IMR-90 (cell line): ENCODE data around the gene HTT-AS. TPM values are rescaled to one million over a fixed set of nuclear protein-coding genes. Genes with fewer than 3 reads are reported as not detected.

Experiments used
- ATAC-seq: fragments of 200-7000 bp; cut with Tn5 transposase; 2 replicates; pipeline ENCODE4 v1.9.1; 2020; ENCODE audit warnings: low read depth, mild to moderate bottlenecking, moderate library complexity
- BruUV-seq: library from RNA; stranded (reverse); fragments of 400-500 nt; replicated peaks from 2 replicates; lab custom pipeline; 2021; lab: Mats Ljungman, UMichigan
- CTCF ChIA-PET: fragments of 300-600 bp; formaldehyde crosslinking; extraction: SDS; loops from one replicate; lab custom pipeline; 2021; ENCODE audit warnings: antibody characterized with exemption; lab: Yijun Ruan, JAX
- POLR2A ChIA-PET: fragments of 300-600 bp; sonication (Branson Sonifier 250); formaldehyde crosslinking; loops from one replicate; lab custom pipeline; 2022; ENCODE audit warnings: antibody characterized with exemption; ENCODE audit not compliant: unreplicated experiment; lab: Charles Lee
- DNase-seq: peaks from one replicate; pipeline ENCODE4 v3.0.0; 2013
- H2AFZ ChIP-seq: replicated peaks from 2 replicates; pipeline ENCODE3; 2013; ENCODE audit warnings: low read length, mild to moderate bottlenecking; ENCODE audit not compliant: poor library complexity
- H2AK5ac ChIP-seq: 2 replicates; pipeline ENCODE4 v1.6.1; 2013; ENCODE audit warnings: low read depth, low read length, inconsistent platforms
- H2AK9ac ChIP-seq: replicated peaks from 2 replicates; pipeline ENCODE3; 2013; ENCODE audit warnings: mild to moderate bottlenecking, low read depth, low read length, moderate library complexity; ENCODE audit not compliant: poor library complexity
- H2BK120ac ChIP-seq: 2 replicates; pipeline ENCODE4 v1.6.1; 2013; ENCODE audit warnings: low read depth, low read length, inconsistent platforms
- H2BK15ac ChIP-seq: 3 replicates; pipeline ENCODE4 v1.6.1; 2013; ENCODE audit warnings: low read depth, low read length, inconsistent platforms
- H2BK20ac ChIP-seq: 2 replicates; pipeline ENCODE4 v1.6.1; 2013; ENCODE audit warnings: low read depth, mild to moderate bottlenecking, inconsistent platforms, low read length, moderate library complexity
- H2BK5ac ChIP-seq: 2 replicates; pipeline ENCODE4 v1.6.1; 2013; ENCODE audit warnings: mild to moderate bottlenecking, low read depth, low read length, inconsistent platforms; ENCODE audit not compliant: poor library complexity, severe bottlenecking
- H3K14ac ChIP-seq: replicated peaks from 2 replicates; pipeline ENCODE4 v1.6.1; 2013; ENCODE audit warnings: low read depth, low read length, inconsistent platforms
- H3K18ac ChIP-seq: 2 replicates; pipeline ENCODE4 v1.6.1; 2013; ENCODE audit warnings: low read depth, low read length, control low read depth
- H3K23ac ChIP-seq: 2 replicates; pipeline ENCODE4 v1.6.1; 2013; ENCODE audit warnings: low read depth, low read length, inconsistent platforms
- H3K27ac ChIP-seq: 2 replicates; pipeline ENCODE4 v1.5.1; 2013; ENCODE audit warnings: mild to moderate bottlenecking, control low read depth, low read length; ENCODE audit not compliant: insufficient read depth
- H3K27me3 ChIP-seq: 2 replicates; pipeline ENCODE4 v1.6.1; 2013; ENCODE audit warnings: low read length; ENCODE audit not compliant: control insufficient read depth, insufficient read depth
- H3K36me3 ChIP-seq: 2 replicates; pipeline ENCODE4 v1.6.1; 2013; ENCODE audit warnings: low read length, mixed read lengths; ENCODE audit not compliant: control insufficient read depth, insufficient read depth
- H3K4ac ChIP-seq: 2 replicates; pipeline ENCODE4 v1.6.1; 2013; ENCODE audit warnings: low read depth, low read length, inconsistent platforms
- H3K4me1 ChIP-seq: 2 replicates; pipeline ENCODE4 v1.6.1; 2013; ENCODE audit warnings: low read length, mixed read lengths; ENCODE audit not compliant: control insufficient read depth, insufficient read depth
- H3K4me2 ChIP-seq: 2 replicates; pipeline ENCODE4 v1.6.1; 2013; ENCODE audit warnings: low read depth, mild to moderate bottlenecking, control low read depth, low read length, moderate library complexity
- H3K4me3 ChIP-seq: 2 replicates; pipeline ENCODE4 v1.5.1; 2013; ENCODE audit warnings: low read depth, mild to moderate bottlenecking, control low read depth, low read length, moderate library complexity; ENCODE audit not compliant: insufficient read depth
- H3K56ac ChIP-seq: 2 replicates; pipeline ENCODE4 v1.6.1; 2013; ENCODE audit warnings: low read length, inconsistent platforms; ENCODE audit not compliant: insufficient read depth; ENCODE audit errors: extremely low read depth
- H3K79me1 ChIP-seq, 2 experiments: 2 replicates each; pipeline ENCODE4 v1.6.1; 2013; ENCODE audit warnings: low read length in 2 of 2, inconsistent platforms in 1 of 2, low read depth in 1 of 2
- H3K9ac ChIP-seq: 2 replicates; pipeline ENCODE4 v1.6.1; 2013; ENCODE audit warnings: low read depth, low read length, control low read depth
- H3K9me1 ChIP-seq: 2 replicates; pipeline ENCODE4 v1.6.1; 2013; ENCODE audit warnings: low read length, inconsistent platforms; ENCODE audit not compliant: insufficient read depth
- H3K9me3 ChIP-seq: 2 replicates; pipeline ENCODE4 v1.6.1; 2013; ENCODE audit warnings: low read length; ENCODE audit not compliant: control insufficient read depth, insufficient read depth
- H4K20me1 ChIP-seq: 2 replicates; pipeline ENCODE4 v1.6.1; 2013; ENCODE audit warnings: low read length, inconsistent platforms; ENCODE audit not compliant: insufficient read depth
- H4K5ac ChIP-seq: 2 replicates; pipeline ENCODE4 v1.6.1; 2013; ENCODE audit warnings: mild to moderate bottlenecking, low read depth, low read length, control low read depth
- H4K8ac ChIP-seq, 2 experiments: 2 replicates each; pipeline ENCODE4 v1.6.1; 2013; ENCODE audit warnings: low read depth in 2 of 2, low read length in 2 of 2, control low read depth in 1 of 2, inconsistent platforms in 1 of 2
- H4K91ac ChIP-seq: 2 replicates; pipeline ENCODE4 v1.6.1; 2013; ENCODE audit warnings: low read depth, low read length, inconsistent platforms; ENCODE audit not compliant: insufficient read depth
- BHLHE40 ChIP-seq: fragments of 150-350 bp; IDR thresholded peaks from 2 replicates; pipeline ENCODE4 v1.6.1; 2016; ENCODE audit warnings: mild to moderate bottlenecking, low read depth, low read length
- CEBPB ChIP-seq: IDR thresholded peaks from 2 replicates; pipeline ENCODE4 v1.6.1; 2012; ENCODE audit warnings: low read depth, low read length, improper control_type of control experiment
- CHD1 ChIP-seq: IDR thresholded peaks from 2 replicates; pipeline ENCODE4 v1.6.1; 2012; ENCODE audit warnings: low read depth, low read length, improper control_type of control experiment
- FOS ChIP-seq: fragments of 150-350 bp; IDR thresholded peaks from 2 replicates; pipeline ENCODE4 v1.6.1; 2016; ENCODE audit warnings: low read depth, low read length
- MAFK ChIP-seq: IDR thresholded peaks from 2 replicates; pipeline ENCODE4 v1.6.1; 2012; ENCODE audit warnings: low read depth, low read length, improper control_type of control experiment
- MAZ ChIP-seq: IDR thresholded peaks from 2 replicates; pipeline ENCODE4 v1.6.1; 2012; ENCODE audit warnings: low read depth, mild to moderate bottlenecking, low read length, improper control_type of control experiment, moderate library complexity, borderline replicate concordance
- MXI1 ChIP-seq: IDR thresholded peaks from 2 replicates; pipeline ENCODE4 v1.6.1; 2012; ENCODE audit warnings: low read depth, mild to moderate bottlenecking, low read length, moderate library complexity, borderline replicate concordance
- NFE2L2 ChIP-seq: fragments of 150-350 bp; IDR thresholded peaks from 2 replicates; pipeline ENCODE4 v1.6.1; 2016; ENCODE audit warnings: low read depth, mild to moderate bottlenecking, low read length
- POLR2A ChIP-seq: IDR thresholded peaks from 2 replicates; pipeline ENCODE4 v1.6.1; 2012; ENCODE audit warnings: mild to moderate bottlenecking, low read depth, low read length
- RAD21 ChIP-seq: IDR thresholded peaks from 2 replicates; pipeline ENCODE4 v1.6.1; 2012; ENCODE audit warnings: low read length, improper control_type of control experiment
- RCOR1 ChIP-seq: IDR thresholded peaks from 2 replicates; pipeline ENCODE4 v1.6.1; 2012; ENCODE audit warnings: mild to moderate bottlenecking, low read length, improper control_type of control experiment; ENCODE audit not compliant: insufficient replicate concordance
- SMC3 ChIP-seq: fragments of 150-350 bp; IDR thresholded peaks from 2 replicates; pipeline ENCODE4 v1.6.1; 2016; ENCODE audit warnings: low read depth, mild to moderate bottlenecking, antibody characterized with exemption, low read length, moderate library complexity
- WGBS, 2 experiments: methylation state at CpG; one replicate each; pipeline versions ENCODE4 v1.1.5 to v1.1.7; 2013; ENCODE audit warnings: missing lambda C conversion rate in 2 of 2; ENCODE audit not compliant: insufficient read length in 1 of 2; ENCODE audit errors: extremely low coverage in 2 of 2; 5-methylcytosine and 5-hydroxymethylcytosine counted together
- dilution Hi-C: fragments of 300-500 bp; cut with HindIII; formaldehyde crosslinking; loops from one replicate; pipeline ENCODE4 v1.14.3; 2018; ENCODE audit warnings: low sequenced_read_pairs; ENCODE audit not compliant: unreplicated experiment
- in situ Hi-C: fragments of 300-500 bp; cut with MboI; formaldehyde crosslinking; loops from 3 replicates; pipeline ENCODE4 v1.14.3; 2019; ENCODE audit warnings: low sequenced_read_pairs, inconsistent platforms, mixed read lengths
- intact Hi-C: fragments of 100-400 bp; cut with micrococcal nuclease; formaldehyde crosslinking; loops from 2 replicates; pipeline ENCODE4 v1.10.0; 2022
- polyA plus RNA-seq, 3 experiments: library from polyadenylated mRNA; depleted of rRNA; stranded (reverse); fragments of >200 nt; gene quantifications; 2 replicates each; pipeline ENCODE4 v1.2.3, GENCODE V29; 2012; ENCODE audit warnings: low replicate concordance in 1 of 3
- total RNA-seq: library from RNA; depleted of rRNA; stranded (reverse); fragments of >200 nt; gene quantifications from 2 replicates; pipeline ENCODE4 v1.2.3, GENCODE V29; 2012
- TF ChIP-seq, protein P1 (sequence below): fragments of 150-350 bp; IDR thresholded peaks from 2 replicates; pipeline ENCODE4 v1.6.1; 2017; ENCODE audit warnings: mild to moderate bottlenecking, antibody characterized with exemption, low read length, low read depth
- TF ChIP-seq, protein P2 (sequence below): conservative IDR thresholded peaks from 2 replicates; pipeline ENCODE4 v1.5.1; 2012; ENCODE audit warnings: mild to moderate bottlenecking, low read depth, low read length, improper control_type of control experiment

The HTT-AS gene
- total and polyA plus RNA-seq, 2 of the 4 experiments (the other 2 are of a cell fraction), result not detected

DNA sequence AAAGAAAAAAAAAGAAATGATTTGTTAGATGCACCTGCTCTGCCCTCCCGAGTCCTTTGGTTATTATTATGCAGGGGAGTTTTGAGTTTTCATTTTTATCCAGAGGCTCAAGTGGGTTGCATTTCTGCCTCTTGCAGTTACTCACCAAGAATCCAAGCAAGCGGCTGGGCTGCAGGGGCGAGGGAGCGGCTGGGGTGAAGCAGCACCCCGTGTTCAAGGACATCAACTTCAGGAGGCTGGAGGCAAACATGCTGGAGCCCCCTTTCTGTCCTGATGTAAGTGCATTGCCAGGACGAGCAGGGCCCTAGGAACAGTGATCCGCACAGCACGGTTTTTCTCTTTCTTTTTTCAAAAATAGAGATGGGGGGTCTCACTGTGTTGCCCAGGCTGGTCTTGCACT lies 39.1 kb downstream of the HTT-AS start:
- no peak overlapping the region for H3K4ac ChIP-seq
- no TSS peak for BruUV-seq
- H4K5ac ChIP-seq, result no peak overlapping the region
- H2BK15ac ChIP-seq, result no peak overlapping the region
- ChIA-PET POLR2A (no interaction called here), CTCF (no interaction called here)
- peaks cover 39% of the 10 kb centered on the region for H3K27me3 ChIP-seq
- H3K23ac ChIP-seq, result no peak overlapping the region
- H2BK120ac ChIP-seq, result no peak overlapping the region
- H2AK9ac ChIP-seq, result no peak overlapping the region
- H2AFZ ChIP-seq, result no peak overlapping the region
- H3K56ac ChIP-seq, result no peak overlapping the region
- H3K79me1 ChIP-seq, result no peaks in the 10 kb centered on the region
- 71% methylated on average over 3 of the region's 8 CpGs; no CpG with 5 or more reads in 1 of the 2 experiments for WGBS, 2 experiments
- H2AK5ac ChIP-seq, result no peak overlapping the region
- no peak overlapping the region for H2BK5ac ChIP-seq
- no peak overlapping the region for H3K18ac ChIP-seq
- H4K91ac ChIP-seq, result no peak overlapping the region
- H3K36me3 ChIP-seq, result no peaks in the 10 kb centered on the region
- H4K8ac ChIP-seq, result no peak overlapping the region
- no peaks in the 10 kb centered on the region for H3K9me3 ChIP-seq
- H3K4me2 ChIP-seq, result no peak overlapping the region
- no peak overlapping the region for H2BK20ac ChIP-seq
- H4K20me1 ChIP-seq, result no peaks in the 10 kb centered on the region
- dilution Hi-C loops, result no loop called here
- no peak for DNase-seq
- intact Hi-C loops, result loop anchor here (5.0 kb wide), 1 partner anchor 273 kb away; no protein-coding TSS in a partner anchor
- H3K27ac ChIP-seq, result no peak overlapping the region
- TF ChIP-seq RAD21 (no peak), FOS (no peak), BHLHE40 (no peak), POLR2A (no peak), SMC3 (no peak), MAFK (no peak), CHD1 (no peak), MAZ (no peak), NFE2L2 (no peak), RCOR1 (no peak), MXI1 (no peak), CEBPB (no peak)
- TF ChIP-seq, protein P1, sequence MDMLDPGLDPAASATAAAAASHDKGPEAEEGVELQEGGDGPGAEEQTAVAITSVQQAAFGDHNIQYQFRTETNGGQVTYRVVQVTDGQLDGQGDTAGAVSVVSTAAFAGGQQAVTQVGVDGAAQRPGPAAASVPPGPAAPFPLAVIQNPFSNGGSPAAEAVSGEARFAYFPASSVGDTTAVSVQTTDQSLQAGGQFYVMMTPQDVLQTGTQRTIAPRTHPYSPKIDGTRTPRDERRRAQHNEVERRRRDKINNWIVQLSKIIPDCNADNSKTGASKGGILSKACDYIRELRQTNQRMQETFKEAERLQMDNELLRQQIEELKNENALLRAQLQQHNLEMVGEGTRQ, result no peak
- TF ChIP-seq, protein P2, sequence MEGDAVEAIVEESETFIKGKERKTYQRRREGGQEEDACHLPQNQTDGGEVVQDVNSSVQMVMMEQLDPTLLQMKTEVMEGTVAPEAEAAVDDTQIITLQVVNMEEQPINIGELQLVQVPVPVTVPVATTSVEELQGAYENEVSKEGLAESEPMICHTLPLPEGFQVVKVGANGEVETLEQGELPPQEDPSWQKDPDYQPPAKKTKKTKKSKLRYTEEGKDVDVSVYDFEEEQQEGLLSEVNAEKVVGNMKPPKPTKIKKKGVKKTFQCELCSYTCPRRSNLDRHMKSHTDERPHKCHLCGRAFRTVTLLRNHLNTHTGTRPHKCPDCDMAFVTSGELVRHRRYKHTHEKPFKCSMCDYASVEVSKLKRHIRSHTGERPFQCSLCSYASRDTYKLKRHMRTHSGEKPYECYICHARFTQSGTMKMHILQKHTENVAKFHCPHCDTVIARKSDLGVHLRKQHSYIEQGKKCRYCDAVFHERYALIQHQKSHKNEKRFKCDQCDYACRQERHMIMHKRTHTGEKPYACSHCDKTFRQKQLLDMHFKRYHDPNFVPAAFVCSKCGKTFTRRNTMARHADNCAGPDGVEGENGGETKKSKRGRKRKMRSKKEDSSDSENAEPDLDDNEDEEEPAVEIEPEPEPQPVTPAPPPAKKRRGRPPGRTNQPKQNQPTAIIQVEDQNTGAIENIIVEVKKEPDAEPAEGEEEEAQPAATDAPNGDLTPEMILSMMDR, result no peak
- no peaks in the 10 kb centered on the region for H3K9me1 ChIP-seq
- no peak overlapping the region for H3K9ac ChIP-seq
- no peaks in the 10 kb centered on the region; the same call in 1 of the 2 replicates for H3K4me1 ChIP-seq
- H3K14ac ChIP-seq, result no peak overlapping the region
- in situ Hi-C loops, result loop anchor here (25.0 kb wide), 1 partner anchor 273 kb away; the partner anchor contains the start of gene TNIP2
- no peak overlapping the region for H3K4me3 ChIP-seq
- ATAC-seq, result no peak
